Lower lobe of right lung (tissue), 2 donors: ENCODE results near the gene NCKAP5. TPM values are rescaled to one million over a fixed set of nuclear protein-coding genes. Genes with fewer than 3 reads are reported as not detected.

Experiments used
- ATAC-seq, 2 donors: fragments of 200-7000 bp; cut with Tn5 transposase; one replicate each; pipeline ENCODE4 v1.9.1; 2020 to 2022; ENCODE audit warnings: mild to moderate bottlenecking in 2 of 2, moderate library complexity in 2 of 2
- DNase-seq: peaks from one replicate; pipeline ENCODE4 v3.0.0-alpha.2; 2020
- H3K27ac ChIP-seq: fragments of 200-600 bp; one replicate; pipeline ENCODE4 v1.8.0; 2022
- H3K27me3 ChIP-seq: fragments of 200-600 bp; one replicate; pipeline ENCODE4 v1.8.0; 2022; ENCODE audit warnings: low read depth
- H3K36me3 ChIP-seq: fragments of 200-600 bp; one replicate; pipeline ENCODE4 v1.8.0; 2022; ENCODE audit warnings: mild to moderate bottlenecking
- H3K4me1 ChIP-seq: fragments of 200-600 bp; one replicate; pipeline ENCODE4 v1.8.0; 2022
- H3K4me3 ChIP-seq: fragments of 200-600 bp; one replicate; pipeline ENCODE4 v1.8.0; 2022; ENCODE audit warnings: mild to moderate bottlenecking
- H3K9me3 ChIP-seq: fragments of 200-600 bp; one replicate; pipeline ENCODE4 v1.8.0; 2022
- intact Hi-C: fragments of 100-400 bp; cut with DNase I; formaldehyde crosslinking; loops from one replicate; pipeline ENCODE4 v1.11.0; 2022
- total RNA-seq: library from RNA; stranded (reverse); fragmentation: NEBNext Ultra II Directional; extraction: Animal tissue kit (Norgen Biotek cat#: 25700); gene quantifications from one replicate; pipeline ENCODE4 v1.2.1, GENCODE V29; 2021
- TF ChIP-seq, protein P1 (sequence below): fragments of 200-600 bp; IDR thresholded peaks from one replicate; pipeline ENCODE4 v1.8.0; 2022; ENCODE audit warnings: antibody characterized with exemption, mild to moderate bottlenecking
- donor health status: DM: no; HTN: yes; CAD: no; lungs with severe emphysema.

Gene NCKAP5
- total RNA-seq, 1 donor from 2014 or later, result 34.6 TPM

DNA sequence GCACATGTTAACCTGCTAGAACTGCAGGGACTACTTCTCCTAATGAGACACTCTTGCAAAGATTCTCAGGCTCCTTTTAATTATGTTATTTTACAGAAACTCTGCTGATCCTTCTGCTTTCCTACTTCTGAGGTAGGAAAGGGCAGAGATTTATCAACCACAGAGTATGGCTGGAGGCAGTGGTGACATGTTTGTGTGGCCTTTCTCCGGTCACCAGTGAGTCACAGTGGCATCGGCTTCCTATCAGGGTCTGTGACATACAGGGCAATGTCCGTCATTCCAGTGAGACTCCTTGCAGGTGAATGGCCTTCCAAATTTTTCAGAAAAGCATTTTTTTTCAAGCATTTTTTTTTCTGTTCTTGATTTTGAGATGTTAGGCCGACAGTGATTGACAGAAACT, 717.6 kb downstream of the NCKAP5 start:
- H3K27ac ChIP-seq, result no peak overlapping the region

DNA sequence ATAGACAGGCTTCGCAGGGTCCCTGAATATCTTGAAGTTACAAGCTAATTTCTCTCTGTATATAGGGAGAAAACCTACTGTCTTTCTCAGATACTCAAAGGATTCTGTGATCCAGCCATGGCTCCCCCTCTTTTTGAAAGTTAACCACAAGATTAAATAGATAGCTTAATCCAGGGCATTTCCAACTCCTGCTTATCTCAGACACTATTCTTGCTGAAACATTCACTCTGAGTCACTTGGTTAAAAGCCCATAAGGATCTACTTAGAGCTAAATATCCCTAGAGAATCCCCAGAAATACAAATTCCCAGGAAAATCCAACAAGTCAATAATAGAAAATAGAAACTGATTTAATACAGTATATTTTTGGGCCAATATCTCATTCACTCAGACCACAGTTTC, 719.1 kb downstream of the NCKAP5 start:
- H3K27ac ChIP-seq, result no peak overlapping the region
- intact Hi-C loops, result no loop called here
- TF ChIP-seq, protein P1, sequence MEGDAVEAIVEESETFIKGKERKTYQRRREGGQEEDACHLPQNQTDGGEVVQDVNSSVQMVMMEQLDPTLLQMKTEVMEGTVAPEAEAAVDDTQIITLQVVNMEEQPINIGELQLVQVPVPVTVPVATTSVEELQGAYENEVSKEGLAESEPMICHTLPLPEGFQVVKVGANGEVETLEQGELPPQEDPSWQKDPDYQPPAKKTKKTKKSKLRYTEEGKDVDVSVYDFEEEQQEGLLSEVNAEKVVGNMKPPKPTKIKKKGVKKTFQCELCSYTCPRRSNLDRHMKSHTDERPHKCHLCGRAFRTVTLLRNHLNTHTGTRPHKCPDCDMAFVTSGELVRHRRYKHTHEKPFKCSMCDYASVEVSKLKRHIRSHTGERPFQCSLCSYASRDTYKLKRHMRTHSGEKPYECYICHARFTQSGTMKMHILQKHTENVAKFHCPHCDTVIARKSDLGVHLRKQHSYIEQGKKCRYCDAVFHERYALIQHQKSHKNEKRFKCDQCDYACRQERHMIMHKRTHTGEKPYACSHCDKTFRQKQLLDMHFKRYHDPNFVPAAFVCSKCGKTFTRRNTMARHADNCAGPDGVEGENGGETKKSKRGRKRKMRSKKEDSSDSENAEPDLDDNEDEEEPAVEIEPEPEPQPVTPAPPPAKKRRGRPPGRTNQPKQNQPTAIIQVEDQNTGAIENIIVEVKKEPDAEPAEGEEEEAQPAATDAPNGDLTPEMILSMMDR, result no peak
- DNase-seq, result no peak
- H3K4me3 ChIP-seq, result no peak overlapping the region
- H3K4me1 ChIP-seq, result no peaks in the 10 kb centered on the region
- no peaks in the 10 kb centered on the region for H3K27me3 ChIP-seq
- ATAC-seq, result no peak
- H3K36me3 ChIP-seq, result no peaks in the 10 kb centered on the region
- no peaks in the 10 kb centered on the region for H3K9me3 ChIP-seq

More for the DNA sequence above, 717.6 kb downstream of the NCKAP5 start:
- DNase-seq, result no peak
- TF ChIP-seq, protein P1, result no peak
- H3K4me1 ChIP-seq, result no peaks in the 10 kb centered on the region
- H3K4me3 ChIP-seq, result no peak overlapping the region
- no peak for ATAC-seq
- H3K36me3 ChIP-seq, result no peaks in the 10 kb centered on the region
- H3K27me3 ChIP-seq, result no peaks in the 10 kb centered on the region
- intact Hi-C loops, result no loop called here
- no peaks in the 10 kb centered on the region for H3K9me3 ChIP-seq

DNA sequence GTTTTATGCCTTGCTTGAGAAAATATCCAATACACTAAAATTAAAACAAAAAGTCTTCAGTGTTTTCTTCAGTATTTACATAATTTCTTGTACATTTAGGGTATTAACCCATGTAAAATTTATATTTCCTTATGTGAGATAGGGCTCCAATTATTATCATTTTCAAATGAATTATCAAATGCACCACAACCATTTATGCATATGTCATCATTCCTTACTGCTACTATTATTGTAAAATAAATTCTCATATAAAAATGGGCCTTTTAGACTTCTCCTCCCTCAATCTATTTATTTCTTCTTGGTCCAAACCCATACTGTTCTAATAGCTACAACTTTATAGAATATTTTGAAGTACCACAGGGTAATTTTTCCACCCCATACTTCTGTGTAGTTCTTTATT, 722.9 kb downstream of the NCKAP5 start:
- Histone ChIP-seq H3K36me3 (no peaks in the 10 kb centered on the region), H3K4me3 (no peak overlapping the region), H3K27ac (no peak overlapping the region), H3K27me3 (no peaks in the 10 kb centered on the region), H3K4me1 (no peaks in the 10 kb centered on the region), H3K9me3 (no peaks in the 10 kb centered on the region)
- TF ChIP-seq, protein P1, result no peak
- ATAC-seq (no peak), DNase-seq (no peak)
- intact Hi-C loops, result no loop called here

DNA sequence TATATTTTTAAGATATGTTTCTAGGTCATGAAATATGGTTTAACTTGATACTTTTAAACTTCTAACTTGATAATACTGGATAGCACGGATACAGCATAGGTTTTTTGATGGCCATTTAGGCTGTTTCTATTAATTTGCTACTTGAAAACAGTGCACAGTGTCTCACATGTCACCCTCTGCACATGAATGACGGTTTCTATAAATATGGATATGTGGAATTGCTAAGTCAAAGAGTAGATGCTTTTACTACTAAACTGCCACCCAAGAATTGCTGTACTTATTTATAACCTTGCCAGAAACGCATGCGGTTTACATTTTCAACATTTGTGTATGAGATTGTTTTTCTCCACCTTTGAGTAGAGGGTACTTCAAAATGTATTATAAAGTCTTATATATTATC, 723.7 kb downstream of the NCKAP5 start:
- no peaks in the 10 kb centered on the region for H3K27me3 ChIP-seq
- intact Hi-C loops, result no loop called here
- DNase-seq (no peak), ATAC-seq (no peak)
- no peak overlapping the region for H3K27ac ChIP-seq
- H3K36me3 ChIP-seq, result no peaks in the 10 kb centered on the region
- no peaks in the 10 kb centered on the region for H3K9me3 ChIP-seq
- TF ChIP-seq, protein P1, result no peak
- no peak overlapping the region for H3K4me3 ChIP-seq
- H3K4me1 ChIP-seq, result no peaks in the 10 kb centered on the region

DNA sequence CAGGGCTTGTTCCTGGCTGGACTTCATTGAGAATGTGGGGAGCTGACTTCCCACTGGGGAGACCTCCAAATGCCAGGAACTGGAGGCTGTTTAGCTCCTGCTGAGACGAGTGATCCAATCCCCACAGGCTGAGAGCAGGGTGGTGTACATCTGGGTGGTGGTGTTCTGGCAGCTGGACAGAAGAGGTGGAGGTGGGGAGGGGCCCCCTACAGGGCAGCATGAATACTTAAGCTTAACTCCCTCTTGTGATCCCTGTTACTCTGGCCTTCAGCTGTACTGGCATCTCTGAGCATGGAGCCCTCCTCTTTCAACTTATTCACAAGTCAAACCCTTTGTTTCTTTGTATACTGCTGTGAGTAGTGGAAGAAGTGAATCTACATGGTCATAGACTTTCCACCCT, 730.5 kb downstream of the NCKAP5 start:
- H3K9me3 ChIP-seq, result no peaks in the 10 kb centered on the region
- H3K4me1 ChIP-seq, result no peaks in the 10 kb centered on the region
- no peak overlapping the region for H3K27ac ChIP-seq
- DNase-seq (no peak), ATAC-seq (no peak)
- H3K27me3 ChIP-seq, result no peaks in the 10 kb centered on the region
- TF ChIP-seq, protein P1, result no peak
- no peaks in the 10 kb centered on the region for H3K36me3 ChIP-seq
- intact Hi-C loops, result no loop called here
- H3K4me3 ChIP-seq, result no peak overlapping the region

DNA sequence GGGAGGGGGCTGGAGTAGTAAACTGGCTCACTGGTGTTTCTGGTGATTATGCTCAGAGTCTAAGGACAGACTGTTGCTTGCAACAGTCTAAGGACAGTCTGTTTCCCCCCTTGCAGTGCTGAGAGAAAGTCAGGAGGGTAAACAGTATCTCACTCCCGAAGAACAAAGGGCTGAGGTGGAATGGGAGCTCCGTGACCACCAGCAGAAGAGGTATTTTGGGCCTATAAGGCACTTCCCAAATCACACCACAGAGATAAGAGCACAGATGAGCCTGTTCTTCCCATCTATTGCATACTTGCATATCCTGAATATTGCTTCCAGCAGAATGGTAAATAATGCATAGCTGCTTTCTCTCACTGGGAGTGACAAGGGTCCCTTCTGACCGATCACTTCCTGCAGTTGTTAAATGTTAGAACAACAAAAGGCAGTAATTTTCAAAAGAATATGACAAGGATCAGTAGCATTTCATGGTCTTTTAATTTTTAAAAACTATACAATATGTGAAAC, 737.9 kb downstream of the NCKAP5 start:
- no peak for ATAC-seq
- Histone ChIP-seq H3K27me3 (no peaks in the 10 kb centered on the region), H3K9me3 (no peaks in the 10 kb centered on the region), H3K4me3 (no peak overlapping the region), H3K36me3 (no peaks in the 10 kb centered on the region), H3K4me1 (no peaks in the 10 kb centered on the region), H3K27ac (no peak overlapping the region)
- no peak for DNase-seq
- intact Hi-C loops, result no loop called here
- TF ChIP-seq, protein P1, result no peak
